ENCODE measurements around the gene TRAPPC3L.

Gene TRAPPC3L

GRCh38 chr6:116533233-116533957, 12.1 kb downstream of the TRAPPC3L start:
- Mint-ChIP-seq H3K27ac (no peak overlapping the region), H3K9me3 (no peaks in the 10 kb centered on the region), H3K27me3 (peaks cover 17% of the 10 kb centered on the region), H3K4me1 (no peaks in the 10 kb centered on the region), H3K4me3 (no peak overlapping the region), H3K36me3 (no peaks in the 10 kb centered on the region)

GRCh38 chr6:116531675-116532570, 13.6 kb downstream of the TRAPPC3L start:
- Mint-ChIP-seq H3K27me3 (peaks cover 17% of the 10 kb centered on the region), H3K4me1 (no peaks in the 10 kb centered on the region), H3K27ac (no peak overlapping the region), H3K4me3 (no peak overlapping the region), H3K36me3 (no peaks in the 10 kb centered on the region), H3K9me3 (no peaks in the 10 kb centered on the region)

GRCh38 chr6:116530436-116530835, 15.0 kb downstream of the TRAPPC3L start:
- no peak overlapping the region for H3K27ac Mint-ChIP-seq
- H3K4me3 Mint-ChIP-seq, result no peak overlapping the region
- H3K36me3 Mint-ChIP-seq, result no peaks in the 10 kb centered on the region
- H3K9me3 Mint-ChIP-seq, result no peaks in the 10 kb centered on the region
- peaks cover 24% of the 10 kb centered on the region for H3K27me3 Mint-ChIP-seq
- no peaks in the 10 kb centered on the region for H3K4me1 Mint-ChIP-seq

- no peak overlapping the region for H3K4me3 Mint-ChIP-seq
- no peaks in the 10 kb centered on the region for H3K9me3 Mint-ChIP-seq
- H3K27ac Mint-ChIP-seq, result no peak overlapping the region
- H3K4me1 Mint-ChIP-seq, result no peaks in the 10 kb centered on the region
- H3K36me3 Mint-ChIP-seq, result no peaks in the 10 kb centered on the region
- H3K27me3 Mint-ChIP-seq, result peaks cover 24% of the 10 kb centered on the region
These were observed 15.8 kb downstream of the TRAPPC3L start for GRCh38 chr6:116529466-116530290.

- Mint-ChIP-seq H3K36me3 (no peaks in the 10 kb centered on the region), H3K4me1 (no peaks in the 10 kb centered on the region), H3K4me3 (no peak overlapping the region), H3K9me3 (no peaks in the 10 kb centered on the region), H3K27me3 (peaks cover 24% of the 10 kb centered on the region), H3K27ac (no peak overlapping the region)
These were observed 16.7 kb downstream of the TRAPPC3L start for GRCh38 chr6:116528780-116529179.

- no peak overlapping the region for H3K4me3 Mint-ChIP-seq
- no peak overlapping the region for H3K27ac Mint-ChIP-seq
- H3K27me3 Mint-ChIP-seq, result peaks cover 24% of the 10 kb centered on the region
- no peaks in the 10 kb centered on the region for H3K36me3 Mint-ChIP-seq
- no peaks in the 10 kb centered on the region for H3K4me1 Mint-ChIP-seq
- no peaks in the 10 kb centered on the region for H3K9me3 Mint-ChIP-seq
These were observed 17.4 kb downstream of the TRAPPC3L start for GRCh38 chr6:116528133-116528532.

- H3K4me1 Mint-ChIP-seq, result no peaks in the 10 kb centered on the region
- no peak overlapping the region for H3K27ac Mint-ChIP-seq
- H3K27me3 Mint-ChIP-seq, result peaks cover 10% of the 10 kb centered on the region
- no peaks in the 10 kb centered on the region for H3K9me3 Mint-ChIP-seq
- H3K36me3 Mint-ChIP-seq, result no peaks in the 10 kb centered on the region
- H3K4me3 Mint-ChIP-seq, result no peak overlapping the region
These were observed 21.2 kb downstream of the TRAPPC3L start for GRCh38 chr6:116524236-116524635.

- Mint-ChIP-seq H3K27ac (no peak overlapping the region), H3K9me3 (no peaks in the 10 kb centered on the region), H3K4me1 (no peaks in the 10 kb centered on the region), H3K27me3 (peaks cover 7% of the 10 kb centered on the region), H3K4me3 (no peak overlapping the region), H3K36me3 (no peaks in the 10 kb centered on the region)
These were observed 22.6 kb downstream of the TRAPPC3L start for GRCh38 chr6:116522896-116523295.

- no peaks in the 10 kb centered on the region for H3K9me3 Mint-ChIP-seq
- no peaks in the 10 kb centered on the region for H3K36me3 Mint-ChIP-seq
- H3K4me3 Mint-ChIP-seq, result no peak overlapping the region
- H3K27me3 Mint-ChIP-seq, result no peaks in the 10 kb centered on the region
- no peaks in the 10 kb centered on the region for H3K4me1 Mint-ChIP-seq
- H3K27ac Mint-ChIP-seq, result no peak overlapping the region
These were observed 26.7 kb downstream of the TRAPPC3L start for GRCh38 chr6:116518621-116519368.

- no peak overlapping the region for H3K4me3 Mint-ChIP-seq
- H3K4me1 Mint-ChIP-seq, result no peaks in the 10 kb centered on the region
- no peaks in the 10 kb centered on the region for H3K36me3 Mint-ChIP-seq
- H3K9me3 Mint-ChIP-seq, result no peaks in the 10 kb centered on the region
- H3K27ac Mint-ChIP-seq, result no peak overlapping the region
- H3K27me3 Mint-ChIP-seq, result no peaks in the 10 kb centered on the region
These were observed 30.3 kb downstream of the TRAPPC3L start for GRCh38 chr6:116515141-116515540.

- Mint-ChIP-seq H3K27ac (no peak overlapping the region), H3K4me1 (no peaks in the 10 kb centered on the region), H3K4me3 (no peak overlapping the region), H3K27me3 (peaks cover 2% of the 10 kb centered on the region), H3K9me3 (peaks cover 4% of the 10 kb centered on the region), H3K36me3 (no peaks in the 10 kb centered on the region)
These were observed 31.4 kb downstream of the TRAPPC3L start for GRCh38 chr6:116514111-116514510.

GRCh38 chr6:116513224-116513875, 32.1 kb downstream of the TRAPPC3L start:
- H3K9me3 Mint-ChIP-seq, result peaks cover 10% of the 10 kb centered on the region
- H3K27me3 Mint-ChIP-seq, result peaks cover 2% of the 10 kb centered on the region

GRCh38 chr6:116512734-116513133, 32.8 kb downstream of the TRAPPC3L start:
- no peaks in the 10 kb centered on the region for H3K36me3 Mint-ChIP-seq
- H3K27ac Mint-ChIP-seq, result no peak overlapping the region
- H3K4me3 Mint-ChIP-seq, result no peak overlapping the region
- H3K4me1 Mint-ChIP-seq, result no peaks in the 10 kb centered on the region
- peaks cover 2% of the 10 kb centered on the region for H3K27me3 Mint-ChIP-seq
- peaks cover 10% of the 10 kb centered on the region for H3K9me3 Mint-ChIP-seq

More at GRCh38 chr6:116513224-116513875, 32.1 kb downstream of the TRAPPC3L start:
- H3K4me3 Mint-ChIP-seq, result no peak overlapping the region
- H3K27ac Mint-ChIP-seq, result no peak overlapping the region
- H3K36me3 Mint-ChIP-seq, result no peaks in the 10 kb centered on the region
- H3K4me1 Mint-ChIP-seq, result no peaks in the 10 kb centered on the region

GRCh38 chr6:116512111-116512559, 33.3 kb downstream of the TRAPPC3L start:
- Mint-ChIP-seq H3K27ac (no peak overlapping the region), H3K9me3 (peaks cover 10% of the 10 kb centered on the region), H3K27me3 (peaks cover 4% of the 10 kb centered on the region), H3K4me1 (no peaks in the 10 kb centered on the region), H3K36me3 (no peaks in the 10 kb centered on the region), H3K4me3 (no peak overlapping the region)

All from activated naive CD4-positive, alpha-beta T cell treated with anti-CD3 and anti-CD28 coated beads, Interleukin-2, amount 50 U/mL, for 24 hours (primary cell).